Chondrocyte (in vitro differentiated cells): ENCODE results near the gene DNAJA3. TPM values are rescaled to one million over a fixed set of nuclear protein-coding genes. Genes with fewer than 3 reads are reported as not detected.

ENCODE experiments used
- DNase-seq: peaks from one replicate; pipeline ENCODE4 v3.0.0; 2021; ENCODE audit warnings: mixed read lengths, low spot score
- H3K27ac Mint-ChIP-seq: one replicate; pipeline ENCODE4 v1.8.0; 2021; ENCODE audit warnings: mild to moderate bottlenecking, moderate library complexity, mixed read lengths; ENCODE audit not compliant: unreplicated experiment
- H3K27me3 Mint-ChIP-seq: 2 replicates; pipeline ENCODE4 v1.8.0; 2021; ENCODE audit warnings: low read depth, mixed read lengths
- H3K36me3 Mint-ChIP-seq: 2 replicates; pipeline ENCODE4 v1.8.0; 2021; ENCODE audit warnings: low read depth, mixed read lengths
- H3K4me1 Mint-ChIP-seq: 2 replicates; pipeline ENCODE4 v1.8.0; 2021; ENCODE audit warnings: low read depth, mild to moderate bottlenecking, mixed read lengths
- H3K4me3 Mint-ChIP-seq: one replicate; pipeline ENCODE4 v1.8.0; 2021; ENCODE audit warnings: mild to moderate bottlenecking, moderate library complexity, mixed read lengths; ENCODE audit not compliant: unreplicated experiment
- H3K9me3 Mint-ChIP-seq: 2 replicates; pipeline ENCODE4 v1.8.0; 2021; ENCODE audit warnings: low read depth, mixed read lengths
- total RNA-seq: library from RNA; stranded (reverse); gene quantifications from 3 replicates; pipeline ENCODE4 v1.2.1, GENCODE V29; 2021
- TF ChIP-seq, protein P1 (sequence below): fragments of 200-600 bp; sonication (generic); IDR thresholded peaks from 2 replicates; pipeline ENCODE4 v1.5.0; 2021; ENCODE audit warnings: antibody characterized with exemption, mild to moderate bottlenecking, moderate library complexity

DNAJA3 gene
- total RNA-seq, 1 donor from 2014 or later, result 27.8 TPM

DNA sequence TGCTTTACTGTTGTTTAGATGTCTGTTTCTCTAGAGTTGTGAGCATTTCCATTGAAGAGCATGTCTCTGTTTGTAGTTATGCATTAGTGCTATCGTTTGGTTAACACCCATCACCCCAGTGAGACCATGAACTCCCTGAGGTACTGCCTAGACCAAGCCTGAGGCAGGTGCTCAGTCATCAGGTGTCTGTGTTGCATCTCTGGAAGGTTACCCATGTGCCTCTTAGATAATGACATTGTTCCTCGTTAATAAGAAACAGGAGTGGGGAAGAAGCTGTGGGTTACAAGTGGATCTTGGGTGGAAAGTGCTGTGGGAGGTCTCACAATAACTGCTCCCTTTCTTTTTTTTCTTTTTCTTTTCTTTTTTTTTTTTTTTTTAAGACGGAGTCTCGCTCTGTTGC, 18.3 kb downstream of the DNAJA3 start:
- TF ChIP-seq, protein P1, sequence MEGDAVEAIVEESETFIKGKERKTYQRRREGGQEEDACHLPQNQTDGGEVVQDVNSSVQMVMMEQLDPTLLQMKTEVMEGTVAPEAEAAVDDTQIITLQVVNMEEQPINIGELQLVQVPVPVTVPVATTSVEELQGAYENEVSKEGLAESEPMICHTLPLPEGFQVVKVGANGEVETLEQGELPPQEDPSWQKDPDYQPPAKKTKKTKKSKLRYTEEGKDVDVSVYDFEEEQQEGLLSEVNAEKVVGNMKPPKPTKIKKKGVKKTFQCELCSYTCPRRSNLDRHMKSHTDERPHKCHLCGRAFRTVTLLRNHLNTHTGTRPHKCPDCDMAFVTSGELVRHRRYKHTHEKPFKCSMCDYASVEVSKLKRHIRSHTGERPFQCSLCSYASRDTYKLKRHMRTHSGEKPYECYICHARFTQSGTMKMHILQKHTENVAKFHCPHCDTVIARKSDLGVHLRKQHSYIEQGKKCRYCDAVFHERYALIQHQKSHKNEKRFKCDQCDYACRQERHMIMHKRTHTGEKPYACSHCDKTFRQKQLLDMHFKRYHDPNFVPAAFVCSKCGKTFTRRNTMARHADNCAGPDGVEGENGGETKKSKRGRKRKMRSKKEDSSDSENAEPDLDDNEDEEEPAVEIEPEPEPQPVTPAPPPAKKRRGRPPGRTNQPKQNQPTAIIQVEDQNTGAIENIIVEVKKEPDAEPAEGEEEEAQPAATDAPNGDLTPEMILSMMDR, result no peak
- Mint-ChIP-seq H3K9me3 (no peaks in the 10 kb centered on the region), H3K27me3 (no peaks in the 10 kb centered on the region), H3K4me1 (no peaks in the 10 kb centered on the region), H3K4me3 (no peak overlapping the region), H3K27ac (no peak overlapping the region), H3K36me3 (peaks cover 46% of the 10 kb centered on the region)
- no peak for DNase-seq

DNA sequence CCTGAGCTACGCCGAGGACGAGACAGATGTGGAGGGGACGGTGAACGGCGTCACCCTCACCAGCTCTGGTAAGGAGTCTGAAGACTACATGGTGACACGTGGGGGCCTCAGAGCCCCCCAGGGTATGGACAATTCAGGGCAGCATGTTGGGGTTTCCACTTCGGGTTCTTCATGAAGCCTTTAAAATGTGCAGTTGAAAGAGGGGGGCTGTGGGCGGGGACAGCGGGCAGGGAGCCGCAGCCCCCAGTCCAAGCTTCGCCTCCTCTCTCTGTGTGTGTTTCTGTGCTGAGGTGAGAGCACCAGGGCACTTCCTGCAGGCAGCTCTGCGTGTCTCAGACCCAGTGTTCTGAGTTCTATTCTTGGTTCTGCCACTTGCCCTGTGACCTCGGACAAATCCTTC, 24.8 kb downstream of the DNAJA3 start:
- DNase-seq, result no peak
- peaks cover 36% of the 10 kb centered on the region for H3K36me3 Mint-ChIP-seq
- H3K27ac Mint-ChIP-seq, result peak overlapping the region; percentile 49
- TF ChIP-seq, protein P1, result no peak
- no peak overlapping the region for H3K4me3 Mint-ChIP-seq
- no peaks in the 10 kb centered on the region for H3K27me3 Mint-ChIP-seq
- H3K4me1 Mint-ChIP-seq, result peaks cover 5% of the 10 kb centered on the region
- no peaks in the 10 kb centered on the region for H3K9me3 Mint-ChIP-seq

DNA sequence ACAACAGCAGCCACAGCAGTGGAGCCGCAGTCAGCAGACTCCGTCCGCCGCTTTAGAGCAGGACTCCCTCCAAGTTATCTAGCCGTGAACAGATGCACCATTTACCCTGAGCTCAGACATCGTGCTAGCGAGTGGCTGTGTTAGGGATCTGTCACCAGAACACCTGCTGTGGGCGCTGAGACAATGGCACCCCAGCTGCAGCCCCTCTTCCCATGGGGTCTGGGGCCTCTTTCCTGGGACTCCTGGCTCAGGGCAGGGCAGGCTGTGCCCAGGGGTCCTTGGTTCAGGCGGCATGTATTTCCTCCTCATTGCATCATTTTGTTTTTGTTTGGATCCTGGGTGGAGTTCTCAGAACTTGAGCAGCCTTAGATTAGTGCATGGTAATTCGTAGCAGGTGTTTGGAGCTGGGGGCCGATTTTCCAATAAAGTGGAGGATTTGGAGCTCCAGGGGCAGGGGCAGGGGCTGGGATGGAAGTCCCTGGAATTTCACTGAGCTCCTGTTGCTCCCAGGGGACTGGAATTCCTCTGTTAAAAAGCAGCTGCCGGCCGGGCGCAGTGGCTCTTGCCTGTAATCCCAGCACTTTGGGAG, 25.4 kb downstream of the DNAJA3 start:
- peak overlapping the region; percentile 49 for H3K27ac Mint-ChIP-seq
- no peaks in the 10 kb centered on the region for H3K27me3 Mint-ChIP-seq
- TF ChIP-seq, protein P1, result no peak
- no peak for DNase-seq
- no peak overlapping the region for H3K4me3 Mint-ChIP-seq
- peaks cover 38% of the 10 kb centered on the region for H3K36me3 Mint-ChIP-seq
- H3K9me3 Mint-ChIP-seq, result no peaks in the 10 kb centered on the region
- peaks cover 5% of the 10 kb centered on the region for H3K4me1 Mint-ChIP-seq

DNA sequence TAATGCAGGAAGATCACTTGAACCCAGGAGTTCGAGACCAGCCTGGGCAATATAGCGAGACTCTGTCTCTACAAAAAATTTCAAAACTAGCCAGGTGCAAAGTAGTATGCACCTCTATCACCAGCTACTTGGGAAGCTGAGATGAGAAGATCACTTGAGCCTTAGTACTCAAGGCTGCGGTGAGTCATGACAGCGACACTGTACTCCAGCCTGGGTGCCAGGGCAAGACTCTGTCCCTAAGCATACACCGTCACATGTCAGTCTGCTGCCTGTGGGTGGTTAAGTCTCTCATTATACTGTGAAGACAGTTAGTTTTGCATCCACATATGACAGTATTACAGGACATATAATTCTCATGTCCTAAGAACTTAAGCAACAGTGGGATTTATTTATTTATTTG, 27.0 kb downstream of the DNAJA3 start:
- no peak for DNase-seq
- Mint-ChIP-seq H3K36me3 (peaks cover 32% of the 10 kb centered on the region), H3K4me1 (peaks cover 5% of the 10 kb centered on the region), H3K27me3 (no peaks in the 10 kb centered on the region), H3K27ac (no peak overlapping the region), H3K4me3 (no peak overlapping the region), H3K9me3 (no peaks in the 10 kb centered on the region)
- TF ChIP-seq, protein P1, result no peak

- TF ChIP-seq, protein P1, result no peak
- peaks cover 29% of the 10 kb centered on the region for H3K36me3 Mint-ChIP-seq
Measured at GRCh38 chr16:4454623-4455022, 29.0 kb downstream of the DNAJA3 start.

More at GRCh38 chr16:4454623-4455022, 29.0 kb downstream of the DNAJA3 start:
- Mint-ChIP-seq H3K27me3 (no peaks in the 10 kb centered on the region), H3K27ac (peak overlapping the region; percentile 49), H3K9me3 (no peaks in the 10 kb centered on the region), H3K4me3 (no peak overlapping the region), H3K4me1 (peaks cover 5% of the 10 kb centered on the region)
- no peak for DNase-seq
